ENCODE measurements around the gene CELF2.

DNA sequence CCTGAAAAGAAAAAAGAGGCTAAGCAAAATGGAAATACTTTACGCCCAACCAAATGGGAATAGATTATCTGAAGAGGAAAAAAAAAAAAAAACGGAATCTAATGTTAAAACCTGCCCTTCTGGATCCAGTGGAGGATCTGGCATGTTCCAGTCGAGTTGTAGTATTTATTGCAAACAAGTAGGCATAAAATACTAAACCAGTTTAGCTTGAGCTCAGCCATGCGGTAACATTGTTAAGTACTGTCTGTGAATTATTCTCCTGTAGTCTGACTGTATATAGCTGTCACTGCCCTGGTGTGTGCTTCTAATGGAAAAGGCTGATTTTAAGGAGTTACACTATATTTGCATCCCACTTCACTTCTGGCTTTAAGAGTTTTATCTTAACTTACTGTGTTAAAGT is 40.3 kb downstream of the CELF2 start:
- TF ChIP-seq, protein P1, sequence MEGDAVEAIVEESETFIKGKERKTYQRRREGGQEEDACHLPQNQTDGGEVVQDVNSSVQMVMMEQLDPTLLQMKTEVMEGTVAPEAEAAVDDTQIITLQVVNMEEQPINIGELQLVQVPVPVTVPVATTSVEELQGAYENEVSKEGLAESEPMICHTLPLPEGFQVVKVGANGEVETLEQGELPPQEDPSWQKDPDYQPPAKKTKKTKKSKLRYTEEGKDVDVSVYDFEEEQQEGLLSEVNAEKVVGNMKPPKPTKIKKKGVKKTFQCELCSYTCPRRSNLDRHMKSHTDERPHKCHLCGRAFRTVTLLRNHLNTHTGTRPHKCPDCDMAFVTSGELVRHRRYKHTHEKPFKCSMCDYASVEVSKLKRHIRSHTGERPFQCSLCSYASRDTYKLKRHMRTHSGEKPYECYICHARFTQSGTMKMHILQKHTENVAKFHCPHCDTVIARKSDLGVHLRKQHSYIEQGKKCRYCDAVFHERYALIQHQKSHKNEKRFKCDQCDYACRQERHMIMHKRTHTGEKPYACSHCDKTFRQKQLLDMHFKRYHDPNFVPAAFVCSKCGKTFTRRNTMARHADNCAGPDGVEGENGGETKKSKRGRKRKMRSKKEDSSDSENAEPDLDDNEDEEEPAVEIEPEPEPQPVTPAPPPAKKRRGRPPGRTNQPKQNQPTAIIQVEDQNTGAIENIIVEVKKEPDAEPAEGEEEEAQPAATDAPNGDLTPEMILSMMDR (IDR thresholded peaks at IDR 0.05 in 4 of 5, conservative IDR thresholded peaks at IDR 0.05 in 1 of 5) = no peak
- TF ChIP-seq POLR2A (IDR thresholded peaks at IDR 0.05) = no peak
